ENCODE results near the gene THUMPD3. TPM values are rescaled to one million over a fixed set of nuclear protein-coding genes. Genes with fewer than 3 reads are reported as not detected.

THUMPD3 gene
- total and polyA plus RNA-seq, 9 of the 15 experiments (the other 6 are each of a cell fraction or from before 2014, with no cell fraction given) = 58.3 to 132 (median 113) TPM

DNA sequence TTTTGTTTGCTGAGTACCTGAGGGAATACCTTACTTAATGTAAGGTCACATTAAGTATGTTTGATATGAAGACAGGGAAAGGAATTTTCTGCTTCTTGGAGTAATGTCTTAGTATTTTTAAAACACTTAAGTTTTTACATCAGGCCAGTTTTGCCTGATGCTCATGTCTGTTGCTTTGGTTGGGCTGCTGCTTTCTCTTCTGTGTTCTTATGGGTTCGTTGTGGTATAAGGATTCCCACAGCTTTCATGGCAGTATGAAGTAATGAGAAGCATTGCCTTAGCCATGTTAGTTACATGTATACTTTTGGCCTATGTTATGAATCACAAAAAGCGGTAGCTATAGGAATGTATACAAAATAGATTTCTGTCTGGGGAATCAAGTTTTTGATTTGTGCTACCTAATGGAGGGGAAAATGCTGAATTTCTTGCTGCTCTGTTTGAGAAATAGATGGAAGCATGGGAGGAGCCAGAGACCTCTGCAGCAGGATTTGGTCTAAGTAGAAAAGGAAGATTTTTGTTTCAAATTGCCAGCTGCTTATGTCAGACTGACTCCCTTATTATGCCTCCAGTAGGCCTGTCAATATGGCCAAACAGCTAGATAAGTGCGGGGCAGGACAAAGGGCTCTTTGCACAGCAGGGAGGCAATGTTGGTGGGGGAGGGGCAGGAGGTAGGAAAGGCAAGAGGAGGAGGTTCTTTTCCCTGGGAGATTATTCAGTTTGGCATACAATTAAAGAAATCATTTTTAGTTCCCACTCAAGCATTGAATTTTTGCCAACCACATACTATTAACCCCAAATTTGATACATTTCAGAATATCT lies 39.8 kb downstream of the THUMPD3 start (continued):
- TF ChIP-seq BMI1 (IDR thresholded peaks at IDR 0.05; ENCODE audit: low read length) (no peak), TEAD4 (IDR thresholded peaks at IDR 0.05; ENCODE audit: low read length) (no peak), TEAD4 (CRISPR knock-in tag; IDR thresholded peaks at IDR 0.05; ENCODE audit: borderline replicate concordance) (no peak), CHD4 (IDR thresholded peaks at IDR 0.05; ENCODE audit: insufficient read depth, insufficient replicate concordance, low read depth, low read length, poor library complexity, severe bottlenecking) (no peak), MEF2D (tag; conservative IDR thresholded peaks at IDR 0.05; ENCODE audit: low read depth) (no peak), PHB (CRISPR knock-in tag; IDR thresholded peaks at IDR 0.05) (no peak), ZNF75A (CRISPR knock-in tag; IDR thresholded peaks at IDR 0.05) (no peak), MBD2 (IDR thresholded peaks at IDR 0.05; ENCODE audit: borderline replicate concordance, low read depth) (no peak), CCNT2 (IDR thresholded peaks at IDR 0.05; ENCODE audit: borderline replicate concordance, extremely low read depth, insufficient read length, low read depth, low read length) (peak; percentile 63), TBL1XR1 (IDR thresholded peaks at IDR 0.05; ENCODE audit: low read length in 2 of 2) (peak in 1 of 2 experiments; percentile 81; a peak in 2 of 4 replicates)
- TF ChIP-seq, protein P1, sequence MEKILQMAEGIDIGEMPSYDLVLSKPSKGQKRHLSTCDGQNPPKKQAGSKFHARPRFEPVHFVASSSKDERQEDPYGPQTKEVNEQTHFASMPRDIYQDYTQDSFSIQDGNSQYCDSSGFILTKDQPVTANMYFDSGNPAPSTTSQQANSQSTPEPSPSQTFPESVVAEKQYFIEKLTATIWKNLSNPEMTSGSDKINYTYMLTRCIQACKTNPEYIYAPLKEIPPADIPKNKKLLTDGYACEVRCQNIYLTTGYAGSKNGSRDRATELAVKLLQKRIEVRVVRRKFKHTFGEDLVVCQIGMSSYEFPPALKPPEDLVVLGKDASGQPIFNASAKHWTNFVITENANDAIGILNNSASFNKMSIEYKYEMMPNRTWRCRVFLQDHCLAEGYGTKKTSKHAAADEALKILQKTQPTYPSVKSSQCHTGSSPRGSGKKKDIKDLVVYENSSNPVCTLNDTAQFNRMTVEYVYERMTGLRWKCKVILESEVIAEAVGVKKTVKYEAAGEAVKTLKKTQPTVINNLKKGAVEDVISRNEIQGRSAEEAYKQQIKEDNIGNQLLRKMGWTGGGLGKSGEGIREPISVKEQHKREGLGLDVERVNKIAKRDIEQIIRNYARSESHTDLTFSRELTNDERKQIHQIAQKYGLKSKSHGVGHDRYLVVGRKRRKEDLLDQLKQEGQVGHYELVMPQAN (IDR thresholded peaks at IDR 0.05; ENCODE audit: borderline replicate concordance) = peak; percentile 63; the same call in 1 of the 2 replicates
- TF ChIP-seq, protein P2, sequence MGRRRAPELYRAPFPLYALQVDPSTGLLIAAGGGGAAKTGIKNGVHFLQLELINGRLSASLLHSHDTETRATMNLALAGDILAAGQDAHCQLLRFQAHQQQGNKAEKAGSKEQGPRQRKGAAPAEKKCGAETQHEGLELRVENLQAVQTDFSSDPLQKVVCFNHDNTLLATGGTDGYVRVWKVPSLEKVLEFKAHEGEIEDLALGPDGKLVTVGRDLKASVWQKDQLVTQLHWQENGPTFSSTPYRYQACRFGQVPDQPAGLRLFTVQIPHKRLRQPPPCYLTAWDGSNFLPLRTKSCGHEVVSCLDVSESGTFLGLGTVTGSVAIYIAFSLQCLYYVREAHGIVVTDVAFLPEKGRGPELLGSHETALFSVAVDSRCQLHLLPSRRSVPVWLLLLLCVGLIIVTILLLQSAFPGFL (CRISPR knock-in tag; IDR thresholded peaks at IDR 0.05) = no peak
- TF ChIP-seq, protein P3, sequence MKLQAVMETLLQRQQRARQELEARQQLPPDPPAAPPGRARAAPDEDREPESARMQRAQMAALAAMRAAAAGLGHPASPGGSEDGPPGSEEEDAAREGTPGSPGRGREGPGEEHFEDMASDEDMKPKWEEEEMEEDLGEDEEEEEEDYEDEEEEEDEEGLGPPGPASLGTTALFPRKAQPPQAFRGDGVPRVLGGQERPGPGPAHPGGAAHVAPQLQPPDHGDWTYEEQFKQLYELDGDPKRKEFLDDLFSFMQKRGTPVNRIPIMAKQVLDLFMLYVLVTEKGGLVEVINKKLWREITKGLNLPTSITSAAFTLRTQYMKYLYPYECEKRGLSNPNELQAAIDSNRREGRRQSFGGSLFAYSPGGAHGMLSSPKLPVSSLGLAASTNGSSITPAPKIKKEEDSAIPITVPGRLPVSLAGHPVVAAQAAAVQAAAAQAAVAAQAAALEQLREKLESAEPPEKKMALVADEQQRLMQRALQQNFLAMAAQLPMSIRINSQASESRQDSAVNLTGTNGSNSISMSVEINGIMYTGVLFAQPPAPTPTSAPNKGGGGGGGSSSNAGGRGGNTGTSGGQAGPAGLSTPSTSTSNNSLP (IDR thresholded peaks at IDR 0.05; ENCODE audit: borderline replicate concordance, low read depth, low read length) = peak; percentile 89; the same call in 1 of the 2 replicates
- TF ChIP-seq, protein P4, sequence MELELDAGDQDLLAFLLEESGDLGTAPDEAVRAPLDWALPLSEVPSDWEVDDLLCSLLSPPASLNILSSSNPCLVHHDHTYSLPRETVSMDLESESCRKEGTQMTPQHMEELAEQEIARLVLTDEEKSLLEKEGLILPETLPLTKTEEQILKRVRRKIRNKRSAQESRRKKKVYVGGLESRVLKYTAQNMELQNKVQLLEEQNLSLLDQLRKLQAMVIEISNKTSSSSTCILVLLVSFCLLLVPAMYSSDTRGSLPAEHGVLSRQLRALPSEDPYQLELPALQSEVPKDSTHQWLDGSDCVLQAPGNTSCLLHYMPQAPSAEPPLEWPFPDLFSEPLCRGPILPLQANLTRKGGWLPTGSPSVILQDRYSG (tag; conservative IDR thresholded peaks at IDR 0.05; ENCODE audit: low read depth) = no peak
- TF ChIP-seq, protein P5, sequence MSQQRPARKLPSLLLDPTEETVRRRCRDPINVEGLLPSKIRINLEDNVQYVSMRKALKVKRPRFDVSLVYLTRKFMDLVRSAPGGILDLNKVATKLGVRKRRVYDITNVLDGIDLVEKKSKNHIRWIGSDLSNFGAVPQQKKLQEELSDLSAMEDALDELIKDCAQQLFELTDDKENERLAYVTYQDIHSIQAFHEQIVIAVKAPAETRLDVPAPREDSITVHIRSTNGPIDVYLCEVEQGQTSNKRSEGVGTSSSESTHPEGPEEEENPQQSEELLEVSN (IDR thresholded peaks at IDR 0.05; ENCODE audit: borderline replicate concordance in 1 of 2, extremely low read depth in 1 of 2, insufficient read depth in 1 of 2, insufficient read length in 1 of 2, low read depth in 1 of 2, low read length in 1 of 2, poor library complexity in 1 of 2, severe bottlenecking in 1 of 2) = no peak
